Stimulated activated naive B cell treated with anti-CD40 and anti-IgM and Interleukin-4, amounts not matched to agents 10 μg/mL and 1 μg/mL and 100 μg/mL, for 72 hours (primary cell): Measurements from ENCODE around the gene GRM8.

Experiments used
- ATAC-seq, 2 donors: fragments of 150-1000 bp; cut with Tn5 transposase; replicated peaks; 2 replicates each; pipeline ENCODE4 v1.10.0; 2021; ENCODE audit warnings: moderate library complexity in 1 of 2
- DNase-seq: peaks from one replicate; pipeline ENCODE4 v3.0.0; 2021
- H3K27ac Mint-ChIP-seq: one replicate; pipeline ENCODE4 v1.8.0; 2022; ENCODE audit warnings: mild to moderate bottlenecking, mixed read lengths
- H3K27me3 Mint-ChIP-seq, 2 donors: one replicate each; pipeline ENCODE4 v1.8.0; 2022; ENCODE audit warnings: mixed read lengths in 2 of 2
- H3K36me3 Mint-ChIP-seq, 2 donors: one replicate each; pipeline ENCODE4 v1.8.0; 2022; ENCODE audit warnings: mixed read lengths in 2 of 2, mild to moderate bottlenecking in 1 of 2
- H3K4me1 Mint-ChIP-seq, 2 donors: one replicate each; pipeline ENCODE4 v1.8.0; 2022; ENCODE audit warnings: mixed read lengths in 2 of 2, mild to moderate bottlenecking in 1 of 2
- H3K4me3 Mint-ChIP-seq, 2 donors: one replicate each; pipeline ENCODE4 v1.8.0; 2022; ENCODE audit warnings: mild to moderate bottlenecking in 2 of 2, mixed read lengths in 2 of 2, moderate library complexity in 1 of 2
- H3K9me3 Mint-ChIP-seq, 2 donors: one replicate each; pipeline ENCODE4 v1.8.0; 2022; ENCODE audit warnings: mixed read lengths in 2 of 2, mild to moderate bottlenecking in 1 of 2

The GRM8 gene

GRCh38 chr7:127208860-127209259 lies 43.9 kb downstream of the GRM8 start:
- no peaks in the 10 kb centered on the region for H3K36me3 Mint-ChIP-seq
- no peak overlapping the region for H3K4me3 Mint-ChIP-seq
- ATAC-seq (no peak), DNase-seq (no peak)
- no peaks in the 10 kb centered on the region for H3K4me1 Mint-ChIP-seq
- peaks cover 0 to 1% of the 10 kb centered on the region in 2 donors for H3K9me3 Mint-ChIP-seq
- H3K27ac Mint-ChIP-seq: no peak overlapping the region
- H3K27me3 Mint-ChIP-seq: peaks cover 16 to 26% of the 10 kb centered on the region in 2 donors

- H3K27me3 Mint-ChIP-seq: peaks cover 16 to 26% of the 10 kb centered on the region in 2 donors
- ATAC-seq: no peak
- H3K9me3 Mint-ChIP-seq: peaks cover 0 to 1% of the 10 kb centered on the region in 2 donors
Observed at GRCh38 chr7:127208351-127208750, 44.4 kb downstream of the GRM8 start.

GRCh38 chr7:127207806-127208205 lies 44.9 kb downstream of the GRM8 start:
- H3K27me3 Mint-ChIP-seq: peaks cover 12 to 26% of the 10 kb centered on the region in 2 donors
- no peaks in the 10 kb centered on the region for H3K4me1 Mint-ChIP-seq
- peaks cover 0 to 1% of the 10 kb centered on the region in 2 donors for H3K9me3 Mint-ChIP-seq
- no peak overlapping the region for H3K4me3 Mint-ChIP-seq
- H3K27ac Mint-ChIP-seq: no peak overlapping the region
- no peak for DNase-seq
- no peaks in the 10 kb centered on the region for H3K36me3 Mint-ChIP-seq
- ATAC-seq: no peak

More at GRCh38 chr7:127208351-127208750, 44.4 kb downstream of the GRM8 start:
- Mint-ChIP-seq H3K4me1 (no peaks in the 10 kb centered on the region), H3K4me3 (no peak overlapping the region), H3K27ac (no peak overlapping the region), H3K36me3 (no peaks in the 10 kb centered on the region)
- no peak for DNase-seq

GRCh38 chr7:127207230-127207629 lies 45.5 kb downstream of the GRM8 start:
- peaks cover 12 to 26% of the 10 kb centered on the region in 2 donors for H3K27me3 Mint-ChIP-seq
- no peak overlapping the region for H3K4me3 Mint-ChIP-seq
- no peaks in the 10 kb centered on the region for H3K36me3 Mint-ChIP-seq
- H3K9me3 Mint-ChIP-seq: peaks cover 0 to 1% of the 10 kb centered on the region in 2 donors
- H3K27ac Mint-ChIP-seq: no peak overlapping the region
- no peaks in the 10 kb centered on the region for H3K4me1 Mint-ChIP-seq
- DNase-seq (no peak), ATAC-seq (no peak)

GRCh38 chr7:127194571-127194970 lies 58.2 kb downstream of the GRM8 start:
- H3K9me3 Mint-ChIP-seq: peaks cover 0 to 3% of the 10 kb centered on the region in 2 donors

GRCh38 chr7:127189886-127190285 lies 62.9 kb downstream of the GRM8 start:
- DNase-seq (no peak), ATAC-seq (no peak)
- Mint-ChIP-seq H3K27me3 (peaks cover 0 to 14% of the 10 kb centered on the region in 2 donors), H3K27ac (no peak overlapping the region), H3K4me3 (no peak overlapping the region), H3K36me3 (no peaks in the 10 kb centered on the region), H3K9me3 (peaks cover 0 to 3% of the 10 kb centered on the region in 2 donors), H3K4me1 (no peaks in the 10 kb centered on the region)

More at GRCh38 chr7:127194571-127194970, 58.2 kb downstream of the GRM8 start:
- DNase-seq: no peak
- no peak for ATAC-seq
- peaks cover 4 to 6% of the 10 kb centered on the region in 2 donors for H3K27me3 Mint-ChIP-seq
- H3K27ac Mint-ChIP-seq: no peak overlapping the region
- H3K4me1 Mint-ChIP-seq: no peaks in the 10 kb centered on the region
- no peak overlapping the region for H3K4me3 Mint-ChIP-seq
- H3K36me3 Mint-ChIP-seq: no peaks in the 10 kb centered on the region

GRCh38 chr7:127189074-127189473 lies 63.7 kb downstream of the GRM8 start:
- Mint-ChIP-seq H3K4me3 (no peak overlapping the region), H3K4me1 (no peaks in the 10 kb centered on the region), H3K27me3 (peaks cover 0 to 14% of the 10 kb centered on the region in 2 donors), H3K27ac (no peak overlapping the region), H3K36me3 (no peaks in the 10 kb centered on the region), H3K9me3 (peaks cover 0 to 3% of the 10 kb centered on the region in 2 donors)
- DNase-seq (no peak), ATAC-seq (no peak)

GRCh38 chr7:127187740-127188139 lies 65.0 kb downstream of the GRM8 start:
- Mint-ChIP-seq H3K27ac (no peak overlapping the region), H3K4me3 (no peak overlapping the region), H3K27me3 (peaks cover 0 to 14% of the 10 kb centered on the region in 2 donors), H3K36me3 (no peaks in the 10 kb centered on the region), H3K9me3 (peaks cover 0 to 3% of the 10 kb centered on the region in 2 donors), H3K4me1 (no peaks in the 10 kb centered on the region)
- DNase-seq (no peak), ATAC-seq (no peak)

GRCh38 chr7:127186686-127187085 lies 66.1 kb downstream of the GRM8 start:
- no peak overlapping the region for H3K27ac Mint-ChIP-seq
- peaks cover 0 to 9% of the 10 kb centered on the region in 2 donors for H3K27me3 Mint-ChIP-seq
- no peak overlapping the region for H3K4me3 Mint-ChIP-seq
- H3K4me1 Mint-ChIP-seq: no peaks in the 10 kb centered on the region
- no peak for DNase-seq
- H3K9me3 Mint-ChIP-seq: peaks cover 2 to 3% of the 10 kb centered on the region in 2 donors
- no peaks in the 10 kb centered on the region for H3K36me3 Mint-ChIP-seq
- ATAC-seq: no peak

- Mint-ChIP-seq H3K27ac (no peak overlapping the region), H3K4me1 (no peaks in the 10 kb centered on the region), H3K27me3 (no peaks in the 10 kb centered on the region), H3K36me3 (no peaks in the 10 kb centered on the region), H3K9me3 (peaks cover 21 to 22% of the 10 kb centered on the region in 2 donors), H3K4me3 (no peak overlapping the region)
- DNase-seq: no peak
- no peak for ATAC-seq
Observed at GRCh38 chr7:127177156-127177555, 75.6 kb downstream of the GRM8 start.

GRCh38 chr7:127162366-127162765 lies 90.4 kb downstream of the GRM8 start:
- no peak for DNase-seq
- H3K36me3 Mint-ChIP-seq: no peaks in the 10 kb centered on the region
- no peak overlapping the region for H3K4me3 Mint-ChIP-seq
- ATAC-seq: no peak
- H3K27me3 Mint-ChIP-seq: peaks cover 7 to 13% of the 10 kb centered on the region in 2 donors
- no peak overlapping the region for H3K27ac Mint-ChIP-seq
- H3K9me3 Mint-ChIP-seq: no peaks in the 10 kb centered on the region
- H3K4me1 Mint-ChIP-seq: no peaks in the 10 kb centered on the region

- Mint-ChIP-seq H3K4me3 (no peak overlapping the region), H3K27ac (no peak overlapping the region), H3K9me3 (peaks cover 0 to 2% of the 10 kb centered on the region in 2 donors)
Observed at GRCh38 chr7:127158659-127159058, 94.1 kb downstream of the GRM8 start.

GRCh38 chr7:127154958-127155357 lies 97.8 kb downstream of the GRM8 start:
- no peaks in the 10 kb centered on the region for H3K4me1 Mint-ChIP-seq
- H3K9me3 Mint-ChIP-seq: peaks cover 0 to 3% of the 10 kb centered on the region in 2 donors

More at GRCh38 chr7:127158659-127159058, 94.1 kb downstream of the GRM8 start:
- DNase-seq: no peak
- Mint-ChIP-seq H3K4me1 (no peaks in the 10 kb centered on the region), H3K36me3 (no peaks in the 10 kb centered on the region), H3K27me3 (peaks cover 5 to 6% of the 10 kb centered on the region in 2 donors)
- ATAC-seq: no peak

GRCh38 chr7:127154101-127154500 lies 98.6 kb downstream of the GRM8 start:
- Mint-ChIP-seq H3K4me3 (no peak overlapping the region), H3K36me3 (no peaks in the 10 kb centered on the region), H3K4me1 (no peaks in the 10 kb centered on the region), H3K9me3 (peaks cover 0 to 3% of the 10 kb centered on the region in 2 donors), H3K27ac (no peak overlapping the region), H3K27me3 (peaks cover 0 to 5% of the 10 kb centered on the region in 2 donors)
- DNase-seq (no peak), ATAC-seq (no peak)

More at GRCh38 chr7:127154958-127155357, 97.8 kb downstream of the GRM8 start:
- no peak overlapping the region for H3K4me3 Mint-ChIP-seq
- DNase-seq: no peak
- H3K27me3 Mint-ChIP-seq: peaks cover 0 to 5% of the 10 kb centered on the region in 2 donors
- H3K36me3 Mint-ChIP-seq: no peaks in the 10 kb centered on the region
- H3K27ac Mint-ChIP-seq: no peak overlapping the region
- no peak for ATAC-seq

GRCh38 chr7:127153315-127153714 lies 99.4 kb downstream of the GRM8 start:
- DNase-seq: no peak
- no peak overlapping the region for H3K27ac Mint-ChIP-seq
- H3K4me3 Mint-ChIP-seq: no peak overlapping the region
- peaks cover 0 to 5% of the 10 kb centered on the region in 2 donors for H3K27me3 Mint-ChIP-seq
- peaks cover 0 to 3% of the 10 kb centered on the region in 2 donors for H3K9me3 Mint-ChIP-seq
- no peaks in the 10 kb centered on the region for H3K4me1 Mint-ChIP-seq
- no peak for ATAC-seq
- no peaks in the 10 kb centered on the region for H3K36me3 Mint-ChIP-seq
